ENCODE data around the gene IPP. TPM values are rescaled to one million over a fixed set of nuclear protein-coding genes. Genes with fewer than 3 reads are reported as not detected.

The IPP gene
- total RNA-seq, 2 donors from 2014 or later = 7.2 to 8.2 TPM

DNA sequence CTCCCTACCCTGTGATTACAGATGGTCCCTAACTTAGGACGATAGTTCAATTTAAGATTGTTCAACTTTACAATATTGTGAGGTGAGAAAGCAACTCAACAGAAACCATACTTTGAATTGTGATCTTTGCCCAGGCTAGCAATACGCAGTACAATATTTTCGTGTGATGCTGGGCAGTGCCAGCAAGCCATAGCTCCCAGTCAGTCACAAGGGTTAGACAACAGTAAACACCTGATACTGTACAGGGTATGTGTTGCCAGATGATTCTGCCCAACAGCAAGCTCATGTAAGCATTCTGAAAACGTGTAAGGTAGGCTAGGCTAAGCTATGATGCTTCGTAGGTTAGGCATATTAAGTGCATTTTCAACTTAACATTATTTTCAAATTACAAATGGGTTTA lies 76.0 kb downstream of the IPP start:
- DNase-seq (ENCODE audit: low spot score) = no peak
- Histone ChIP-seq H3K4me1 (peaks cover 2 to 79% of the 10 kb centered on the region in 2 donors), H3K4me3 (no peak overlapping the region), H3K9me3 (no peaks in the 10 kb centered on the region), H3K36me3 (no peaks in the 10 kb centered on the region), H3K27ac (peak overlapping the region in 1 of 2 donors; percentile 41), H3K27me3 (no peaks in the 10 kb centered on the region)
- no peak for TF ChIP-seq CTCF (IDR thresholded peaks at IDR 0.05)

- H3K27ac ChIP-seq = peak overlapping the region; percentile 20 to 41
Observed at GRCh38 chr1:45673956-45674355, 76.5 kb downstream of the IPP start.

DNA sequence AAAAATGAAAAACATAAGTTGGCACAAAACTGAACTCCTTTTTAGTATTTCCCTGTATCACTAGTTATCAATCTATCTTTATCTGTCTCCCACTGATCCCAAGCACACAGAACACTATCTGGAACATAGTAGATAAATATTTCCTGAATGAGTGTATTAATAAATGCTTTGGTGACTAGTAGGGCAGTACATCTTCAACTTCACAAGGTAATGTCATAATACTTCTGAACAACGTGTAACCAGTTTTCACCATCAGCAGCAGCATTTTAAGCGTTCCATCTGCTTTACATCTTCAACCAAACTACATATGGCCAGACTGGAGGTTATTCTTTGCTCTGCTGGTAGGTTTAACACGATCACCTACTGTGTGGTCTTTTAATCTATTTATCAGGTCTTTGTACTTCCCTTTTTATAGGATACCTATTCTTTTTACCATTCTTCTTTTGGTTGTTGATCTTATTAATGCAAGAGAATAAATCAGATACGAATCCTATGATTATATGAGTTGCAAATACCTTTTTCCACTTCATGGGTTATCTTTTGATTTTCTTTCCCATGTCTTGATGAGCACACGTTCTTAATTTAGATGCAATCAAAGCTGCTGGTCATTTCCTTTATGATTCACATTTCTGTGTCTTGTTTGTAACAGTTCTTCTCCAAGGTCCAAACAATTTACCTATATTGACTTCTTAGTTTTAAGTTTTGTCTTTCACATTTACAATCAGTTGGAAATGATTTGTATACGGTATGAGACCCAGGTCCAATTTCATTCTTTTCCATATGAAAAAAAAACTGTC lies 80.4 kb downstream of the IPP start:
- Histone ChIP-seq H3K9me3 (no peaks in the 10 kb centered on the region), H3K27me3 (no peaks in the 10 kb centered on the region), H3K36me3 (no peaks in the 10 kb centered on the region), H3K4me1 (peaks cover 0 to 68% of the 10 kb centered on the region in 2 donors), H3K27ac (no peak overlapping the region), H3K4me3 (no peak overlapping the region)
- DNase-seq (ENCODE audit: low spot score) = no peak
- TF ChIP-seq CTCF (IDR thresholded peaks at IDR 0.05) = no peak

More at GRCh38 chr1:45673956-45674355, 76.5 kb downstream of the IPP start:
- H3K27me3 ChIP-seq = no peaks in the 10 kb centered on the region
- no peak overlapping the region for H3K4me3 ChIP-seq
- H3K9me3 ChIP-seq = no peaks in the 10 kb centered on the region
- no peak for DNase-seq (ENCODE audit: low spot score)
- H3K4me1 ChIP-seq = peaks cover 2 to 79% of the 10 kb centered on the region in 2 donors
- H3K36me3 ChIP-seq = no peaks in the 10 kb centered on the region
- TF ChIP-seq CTCF (IDR thresholded peaks at IDR 0.05) = no peak

DNA sequence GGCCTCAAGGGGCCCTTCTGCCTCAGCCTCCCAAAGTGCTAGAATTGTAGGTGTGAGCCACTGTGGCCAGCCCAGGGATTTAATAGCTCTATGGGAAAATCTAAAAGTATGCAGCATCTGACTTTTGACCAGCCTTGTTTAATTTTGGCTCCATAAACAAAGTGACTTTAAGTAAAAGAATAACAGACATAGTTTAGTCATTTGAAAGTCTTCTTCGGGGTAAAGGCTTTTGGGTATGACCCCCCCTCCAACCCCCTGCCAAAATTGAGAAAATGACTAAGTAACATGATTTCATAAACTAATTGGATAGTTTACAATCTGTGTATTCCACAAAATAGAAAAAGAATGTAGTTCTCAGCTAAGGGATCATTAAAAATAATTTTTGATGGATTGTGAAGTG lies 81.1 kb downstream of the IPP start:
- no peaks in the 10 kb centered on the region for H3K27me3 ChIP-seq
- H3K9me3 ChIP-seq = no peaks in the 10 kb centered on the region
- TF ChIP-seq CTCF (IDR thresholded peaks at IDR 0.05) = no peak
- H3K36me3 ChIP-seq = no peaks in the 10 kb centered on the region
- H3K4me3 ChIP-seq = no peak overlapping the region
- H3K4me1 ChIP-seq = peaks cover 0 to 63% of the 10 kb centered on the region in 2 donors
- H3K27ac ChIP-seq = no peak overlapping the region
- DNase-seq (ENCODE audit: low spot score) = no peak

GRCh38 chr1:45668526-45668925 lies 81.9 kb downstream of the IPP start:
- Histone ChIP-seq H3K4me1 (peaks cover 0 to 57% of the 10 kb centered on the region in 2 donors), H3K9me3 (no peaks in the 10 kb centered on the region), H3K4me3 (no peak overlapping the region), H3K27me3 (no peaks in the 10 kb centered on the region), H3K27ac (no peak overlapping the region), H3K36me3 (no peaks in the 10 kb centered on the region)
- no peak for TF ChIP-seq CTCF (IDR thresholded peaks at IDR 0.05)
- DNase-seq (ENCODE audit: low spot score) = no peak

Data from right atrium auricular region (tissue), 2 donors.